GM12801 (cell line): ENCODE data around the gene QRFPR.

Experiments
- CTCF ChIP-seq: IDR thresholded peaks from one replicate; pipeline ENCODE4 v1.5.1; 2011; ENCODE audit warnings: control low read depth; ENCODE audit not compliant: insufficient read length; ENCODE audit errors: extremely low read depth

The QRFPR gene

DNA sequence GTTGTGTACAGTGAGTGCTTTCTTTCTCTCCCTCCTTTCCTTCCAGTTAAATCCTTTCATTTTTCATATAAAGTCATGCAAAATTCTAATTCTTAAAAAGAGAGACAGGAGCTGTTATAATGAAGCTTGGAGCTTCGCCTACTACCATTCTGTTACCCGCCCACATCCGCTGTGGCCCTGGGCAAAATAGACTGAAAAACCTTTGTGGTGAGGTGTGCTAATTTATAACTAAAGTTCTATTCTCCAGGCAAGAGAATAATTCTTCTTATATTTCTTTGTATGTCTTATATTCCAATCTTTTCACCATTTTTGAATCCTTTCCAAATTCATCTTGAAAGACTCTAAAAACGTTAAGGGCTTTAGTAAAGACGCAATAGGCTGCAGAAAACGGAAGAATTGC, 7.0 kb downstream of the QRFPR start:
- no peak for TF ChIP-seq CTCF

- TF ChIP-seq CTCF, result no peak
Observed at GRCh38 chr4:121370729-121371325, 10.0 kb downstream of the QRFPR start.

DNA sequence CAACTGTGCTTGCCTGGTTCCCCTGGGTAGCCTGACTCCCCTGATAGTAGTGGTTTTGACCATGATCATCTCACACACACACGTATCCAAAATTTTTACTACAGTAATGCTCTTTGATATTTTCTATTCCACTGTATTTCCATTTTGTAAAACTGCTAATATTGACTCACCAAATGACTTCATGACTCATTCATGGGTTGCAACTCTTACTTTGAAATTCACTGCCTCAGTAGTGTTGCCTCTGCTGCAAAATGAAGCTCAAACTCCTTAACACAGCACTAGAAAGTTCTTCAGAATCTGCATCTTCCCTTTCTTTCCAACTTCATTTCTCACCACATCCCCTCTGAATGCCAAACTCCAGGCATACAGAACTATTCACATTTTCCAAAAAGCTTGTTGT, 20.3 kb downstream of the QRFPR start:
- TF ChIP-seq CTCF, result no peak

GRCh38 chr4:121358473-121358872, 22.3 kb downstream of the QRFPR start:
- no peak for TF ChIP-seq CTCF

DNA sequence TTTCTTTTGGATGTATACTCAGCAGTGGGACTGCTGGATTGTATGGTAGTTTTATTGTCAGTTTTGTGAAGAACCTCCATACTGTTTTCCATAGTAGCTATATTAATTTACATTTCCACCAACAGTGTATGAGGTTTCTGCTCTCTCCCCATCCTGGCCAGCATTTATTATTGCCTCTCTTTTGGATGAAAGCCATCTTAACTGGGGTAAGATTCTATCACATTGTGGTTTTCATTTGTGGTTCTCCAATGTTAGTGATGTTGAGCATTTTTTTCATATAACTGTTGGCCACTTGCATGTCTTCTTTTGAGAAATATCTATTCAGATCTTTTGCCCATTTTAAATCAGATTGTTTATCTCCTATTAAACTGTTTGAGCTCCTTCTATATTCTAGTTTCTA, 27.6 kb downstream of the QRFPR start:
- no peak for TF ChIP-seq CTCF

GRCh38 chr4:121344098-121344497, 36.7 kb downstream of the QRFPR start:
- TF ChIP-seq CTCF, result no peak

- no peak for TF ChIP-seq CTCF
Observed at GRCh38 chr4:121340247-121340646, 40.6 kb downstream of the QRFPR start.
